ENCODE results near the gene SLC38A6. TPM values are rescaled to one million over a fixed set of nuclear protein-coding genes. Genes with fewer than 3 reads are reported as not detected.

Gene SLC38A6
- total and polyA plus RNA-seq, 2 of the 8 experiments (the other 6 are each of a cell fraction or from before 2014, with no cell fraction given), result 8.1 to 9.8 TPM

- no peak overlapping the region for H3K14ac ChIP-seq (ENCODE audit: insufficient read length)
- no peak overlapping the region for H3K4me2 ChIP-seq (ENCODE audit: insufficient read depth in 1 of 2, low read depth in 2 of 2, low read length in 2 of 2)
- ChIA-PET POLR2A (ENCODE audit: partially characterized antibody) (interaction anchor here (0.8 kb wide), 1 partner anchor 215 kb away, joined by 3 read pairs; no protein-coding TSS in a partner anchor), CTCF (ENCODE audit: partially characterized antibody) (interaction anchor here (1.2 kb wide), 1 partner anchor 10 kb away, joined by 3 read pairs; no protein-coding TSS in a partner anchor)
- FAIRE-seq (no peak), DNase-seq (ENCODE audit: low read depth in 1 of 2, low spot score in 2 of 2) (no peak)
- no peak overlapping the region for H3K4me3 ChIP-seq (ENCODE audit: extremely low read depth in 1 of 4, insufficient read depth in 2 of 4, low read depth in 3 of 4, low read length in 4 of 4)
- no peak overlapping the region for H4K5ac ChIP-seq (ENCODE audit: insufficient read length, low read depth, low read length)
- H2BK20ac ChIP-seq (ENCODE audit: low read length), result no peak overlapping the region
- no peak overlapping the region for H2AFZ ChIP-seq (ENCODE audit: low read length)
- H3K27me3 ChIP-seq (replicated peaks in 1 of 4; ENCODE audit: control insufficient read depth in 3 of 4, extremely low read depth in 1 of 4, insufficient read depth in 3 of 4, low read length in 3 of 4), result peaks cover 0 to 1% (median 0%) of the 10 kb centered on the region in 4 experiments; a peak in 1 of 7 replicates
- H4K20me1 ChIP-seq (replicated peaks in 1 of 2; ENCODE audit: control insufficient read depth in 1 of 2, insufficient read depth in 2 of 2, low read length in 2 of 2), result peaks cover 0 to 1% of the 10 kb centered on the region in 2 experiments
- H3K36me3 ChIP-seq (ENCODE audit: control insufficient read depth in 2 of 4, insufficient read depth in 4 of 4, low read length in 3 of 4), result no peaks in the 10 kb centered on the region
- H2AK5ac ChIP-seq (ENCODE audit: low read depth, low read length), result no peak overlapping the region
- H3K23me2 ChIP-seq (ENCODE audit: low read depth, low read length), result no peaks in the 10 kb centered on the region; the same call in 1 of the 2 replicates
- H3K9ac ChIP-seq (replicated peaks in 1 of 4; ENCODE audit: extremely low read depth in 1 of 4, low read depth in 3 of 4, low read length in 3 of 4), result no peak overlapping the region
- no peak overlapping the region for H2BK120ac ChIP-seq (replicated peaks; ENCODE audit: low read depth, low read length)
- H3K4ac ChIP-seq (replicated peaks; ENCODE audit: insufficient read length, low read depth, low read length), result no peak overlapping the region
- no peak overlapping the region for H3K56ac ChIP-seq (replicated peaks; ENCODE audit: insufficient read length, low read depth, low read length)
- H3K9me3 ChIP-seq (ENCODE audit: insufficient read depth in 2 of 2, low read depth in 1 of 2, low read length in 1 of 2), result no peaks in the 10 kb centered on the region
- TF ChIP-seq TAF7 (optimal IDR thresholded peaks at IDR 0.05; ENCODE audit: borderline replicate concordance, low read depth, low read length) (no peak), SP1 (IDR thresholded peaks at IDR 0.05; ENCODE audit: low read depth, low read length) (no peak), NRF1 (IDR thresholded peaks at IDR 0.05; ENCODE audit: low read depth, low read length) (no peak), MAX (IDR thresholded peaks at IDR 0.05) (no peak), SP4 (IDR thresholded peaks at IDR 0.05; ENCODE audit: low read length) (no peak), YY1 (IDR thresholded peaks at IDR 0.05; ENCODE audit: low read depth, low read length) (no peak), BRCA1 (IDR thresholded peaks at IDR 0.05; ENCODE audit: low read depth, low read length) (no peak), SRF (IDR thresholded peaks at IDR 0.05; ENCODE audit: low read depth, low read length) (no peak), RNF2 (IDR thresholded peaks at IDR 0.05; ENCODE audit: borderline replicate concordance, low read depth, low read length, missing control alignments, poor library complexity, severe bottlenecking) (no peak), BCL11A (IDR thresholded peaks at IDR 0.05; ENCODE audit: low read depth in 2 of 2, low read length in 2 of 2) (no peak), SAP30 (IDR thresholded peaks at IDR 0.05; ENCODE audit: insufficient read depth, insufficient replicate concordance, low read length) (no peak), TEAD4 (IDR thresholded peaks at IDR 0.05; ENCODE audit: low read depth, low read length) (no peak), EZH2 (IDR thresholded peaks at IDR 0.05; ENCODE audit: low read depth, low read length, severe bottlenecking) (no peak), POLR2A (IDR thresholded peaks at IDR 0.05; ENCODE audit: control extremely low read depth in 1 of 2, low read depth in 2 of 2, low read length in 2 of 2) (no peak)
- H3K79me1 ChIP-seq (ENCODE audit: low read depth, low read length), result no peaks in the 10 kb centered on the region
- no peak overlapping the region for H2BK5ac ChIP-seq (ENCODE audit: low read depth, low read length)
- H2BK12ac ChIP-seq (ENCODE audit: low read depth, low read length), result no peak overlapping the region
- no peak overlapping the region for H4K8ac ChIP-seq (ENCODE audit: extremely low read depth, insufficient read depth, low read length)
- no peaks in the 10 kb centered on the region for H3K4me1 ChIP-seq (replicated peaks in 1 of 4; ENCODE audit: control insufficient read depth in 3 of 4, insufficient read depth in 4 of 4, low read length in 3 of 4)
- H2BK15ac ChIP-seq (ENCODE audit: low read length), result no peak overlapping the region
- WGBS, 2 experiments (ENCODE audit: extremely low coverage in 1 of 2, insufficient coverage in 1 of 2, insufficient read length in 1 of 2, insufficient replicate concordance in 2 of 2, low coverage in 1 of 2, low lambda C conversion rate in 2 of 2, missing lambda C conversion rate in 1 of 2), result 85% methylated on average over 9 of the region's 9 CpGs; no CpG with 5 or more reads in 1 of the 2 experiments
- H3K18ac ChIP-seq (ENCODE audit: extremely low read depth, low read length), result no peak overlapping the region
- no peak overlapping the region for H3K23ac ChIP-seq (ENCODE audit: insufficient read length)
- no peak overlapping the region for H4K91ac ChIP-seq (replicated peaks; ENCODE audit: insufficient read length, low read length)
- no peak overlapping the region for H3K27ac ChIP-seq (ENCODE audit: low read depth, low read length)
- H3K79me2 ChIP-seq (ENCODE audit: control insufficient read depth in 1 of 2, insufficient read depth in 2 of 2, low read length in 2 of 2), result no peaks in the 10 kb centered on the region
These were observed 17.6 kb downstream of the SLC38A6 start for GRCh38 chr14:60998617-60999016.
